Activated CD4-positive, CD25-positive, alpha-beta regulatory T cell treated with anti-CD3 and anti-CD28 coated beads, Interleukin-2, amount 50 U/mL, for 16 hours (primary cell): Measurements from ENCODE around the gene SCYL2.
"Not testable (repeated sequence)": the region's sequence is repeated elsewhere in the genome, so short reads cannot be mapped to it uniquely, and the experiment has no call there.

Experiments used
- DNase-seq: peaks from one replicate; pipeline ENCODE4 v3.0.0-alpha.2; 2020; ENCODE audit warnings: low read depth, low spot score

Gene SCYL2

DNA sequence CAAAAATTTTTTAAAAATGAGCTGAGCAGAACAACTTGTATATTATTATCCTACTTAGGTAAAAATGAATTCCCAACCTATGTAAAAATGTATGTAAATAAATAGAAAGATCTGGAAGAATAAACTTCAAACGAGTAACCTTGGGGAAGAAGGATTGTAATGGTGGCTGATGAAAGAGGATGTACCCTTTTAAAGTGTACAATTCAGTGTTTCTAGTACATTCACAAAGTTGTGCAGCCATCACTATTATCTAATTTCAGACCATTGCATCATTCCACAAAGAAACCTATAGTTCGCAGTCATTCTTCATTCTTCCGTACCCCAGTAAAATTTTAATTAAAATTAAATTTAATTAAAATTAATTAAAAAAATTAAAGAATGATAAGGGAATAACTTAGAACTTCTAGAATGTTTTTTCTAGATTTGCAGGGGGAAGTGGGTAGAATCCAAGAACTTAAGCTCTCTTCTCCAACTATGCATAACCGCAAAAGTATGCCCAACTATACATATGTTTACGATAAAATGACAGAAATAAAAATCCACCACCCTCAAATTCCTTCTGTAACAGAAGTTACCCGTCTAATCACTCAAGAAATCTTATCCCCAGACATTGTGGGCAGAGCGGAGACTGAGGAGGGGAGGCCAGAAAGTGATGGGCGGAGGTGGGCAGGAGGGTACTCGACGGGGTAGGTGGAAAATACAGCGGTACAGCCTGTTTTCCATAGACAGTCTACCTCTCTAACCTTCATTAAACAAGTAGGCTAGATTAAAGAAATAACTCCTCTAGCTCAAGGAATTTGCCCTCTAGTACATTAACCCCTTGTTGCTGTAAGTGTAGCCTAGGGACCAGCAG, 1.0 kb upstream of the SCYL2 start:
- no peak for DNase-seq

DNA sequence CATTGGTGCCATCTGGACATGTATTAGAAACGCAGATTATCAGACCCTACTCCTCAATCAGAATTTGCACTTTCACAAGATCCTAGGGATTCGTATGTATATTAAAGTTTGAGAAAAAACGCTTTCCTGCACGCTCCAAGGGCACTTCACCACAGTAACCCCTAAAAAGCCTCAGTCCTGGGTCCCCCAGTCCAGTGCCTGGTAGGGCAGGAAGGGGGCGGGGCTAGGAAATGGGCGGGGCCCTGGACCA, 467 bp upstream of the SCYL2 start:
- peak; percentile 84 for DNase-seq

DNA sequence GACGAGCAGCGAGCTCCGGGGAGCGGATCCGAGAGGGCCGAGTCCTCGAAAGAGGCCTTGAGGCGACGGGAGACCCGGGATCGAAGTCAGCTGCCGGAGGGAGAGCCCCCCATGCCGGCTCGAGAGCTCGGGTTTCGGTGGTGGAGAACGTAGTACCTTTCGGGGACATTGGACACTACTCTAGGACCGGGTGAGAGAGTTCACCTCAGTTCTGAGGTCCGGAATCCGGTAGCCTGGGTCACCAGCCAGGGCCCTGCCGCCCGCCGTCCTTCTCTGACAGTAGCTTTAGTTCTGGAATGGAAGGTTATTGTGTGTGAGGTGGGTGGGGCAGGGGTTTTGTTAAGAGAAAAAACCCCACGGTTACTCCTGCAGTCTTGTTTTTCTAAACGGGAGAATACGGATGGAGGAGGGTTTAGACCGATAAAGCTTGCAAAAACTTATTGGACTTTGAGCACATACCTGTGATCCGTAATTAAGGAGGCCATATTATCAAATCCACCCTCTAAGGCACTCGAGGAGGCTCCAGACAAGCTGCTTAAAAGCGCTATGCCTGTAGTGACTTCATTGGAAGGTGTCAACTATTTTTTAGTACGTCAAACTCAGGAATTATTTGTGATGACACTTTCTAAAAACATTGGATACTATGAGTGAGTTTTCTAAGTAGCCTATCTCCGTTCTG, 765 bp downstream of the SCYL2 start:
- DNase-seq, result no peak

DNA sequence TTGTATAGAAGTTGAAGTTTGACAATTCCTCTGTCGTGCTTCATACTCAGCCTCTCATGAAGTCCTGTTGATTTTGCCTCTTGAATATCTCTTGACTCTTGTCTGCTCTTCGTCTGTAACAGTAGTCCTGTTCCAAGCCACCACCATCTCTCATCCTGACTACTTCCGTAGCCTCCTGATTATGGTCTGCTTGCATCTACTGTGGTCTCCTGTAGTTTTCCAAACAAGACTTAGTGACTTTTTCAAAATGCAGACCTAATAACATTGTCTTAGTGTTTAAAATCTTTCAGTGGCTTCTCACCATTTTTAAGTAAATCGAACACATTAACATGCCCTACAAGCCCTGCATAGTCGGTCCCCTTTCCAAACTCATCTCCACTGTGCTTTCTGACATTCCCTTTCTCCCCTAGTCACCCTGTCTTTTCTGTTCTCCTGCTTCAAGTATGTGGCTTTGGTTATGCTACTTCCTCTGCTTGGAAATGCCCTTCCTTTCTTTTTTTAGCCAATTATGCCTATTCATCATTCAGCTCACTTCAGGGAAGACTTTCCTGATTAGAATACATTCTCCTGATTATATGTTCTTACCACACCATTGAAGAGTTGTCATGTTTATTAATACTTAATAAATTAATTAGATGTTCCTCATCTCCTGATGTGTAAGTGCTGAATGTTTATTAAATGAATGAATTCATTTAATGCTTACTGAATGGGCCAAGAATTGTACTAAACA, 2.0 kb downstream of the SCYL2 start:
- no peak for DNase-seq

DNA sequence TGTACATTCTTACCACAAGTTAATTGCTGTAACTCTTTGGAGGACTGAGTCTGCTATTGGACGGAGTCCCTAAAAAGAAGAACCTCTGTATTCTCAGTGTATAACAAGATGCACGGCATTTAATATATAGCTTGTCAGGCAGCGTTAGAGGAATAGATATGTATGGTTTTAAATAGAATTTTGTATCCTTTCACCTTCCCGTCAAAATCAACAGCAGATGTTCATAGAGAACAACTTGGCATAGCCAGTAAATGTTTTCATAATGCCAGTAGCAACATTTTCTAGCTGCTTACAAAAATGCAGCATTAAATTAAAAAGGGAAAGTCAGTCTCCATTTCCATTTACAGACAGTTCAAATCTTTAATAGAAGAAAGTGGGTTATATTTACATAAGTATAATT, 6.8 kb downstream of the SCYL2 start:
- DNase-seq, result no peak

DNA sequence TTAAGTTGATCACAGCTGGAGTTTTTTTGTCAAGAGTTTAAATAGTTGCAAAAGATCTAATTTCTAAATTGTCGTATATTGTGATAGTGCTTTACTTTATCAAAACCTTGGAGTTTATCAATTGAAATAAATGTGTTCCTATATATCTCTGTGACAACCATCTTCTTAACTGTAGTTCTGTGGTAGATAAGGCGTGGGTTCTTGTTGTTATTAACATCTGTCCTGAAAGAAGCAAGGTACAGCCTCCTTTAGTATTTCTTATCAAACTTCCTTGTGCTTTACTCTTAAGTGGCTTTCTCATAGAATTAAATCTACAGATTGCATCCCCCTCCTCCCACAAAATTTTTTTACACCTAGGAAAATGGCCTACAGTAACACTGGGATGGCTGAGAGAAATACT, 7.3 kb downstream of the SCYL2 start:
- DNase-seq, result no peak

DNA sequence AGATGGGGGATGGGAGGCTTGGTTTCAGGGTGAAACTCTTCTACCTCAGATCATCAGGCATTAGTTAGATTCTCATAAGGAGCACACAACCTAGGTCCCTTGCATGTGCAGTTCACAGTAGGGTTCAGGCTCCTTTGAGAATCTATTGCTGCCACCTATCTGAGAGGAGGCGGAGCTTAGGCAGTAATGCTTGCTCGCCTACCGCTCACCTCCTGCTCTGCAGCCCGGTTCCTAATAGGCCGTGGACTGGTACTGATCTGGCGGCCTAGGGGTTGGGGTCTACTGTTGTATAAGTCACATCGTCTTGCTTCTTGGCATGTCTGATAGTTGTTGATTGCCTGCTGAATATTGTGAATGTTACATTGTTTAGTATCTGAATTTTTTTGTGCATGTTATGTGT, 12.2 kb downstream of the SCYL2 start:
- no peak for DNase-seq

DNA sequence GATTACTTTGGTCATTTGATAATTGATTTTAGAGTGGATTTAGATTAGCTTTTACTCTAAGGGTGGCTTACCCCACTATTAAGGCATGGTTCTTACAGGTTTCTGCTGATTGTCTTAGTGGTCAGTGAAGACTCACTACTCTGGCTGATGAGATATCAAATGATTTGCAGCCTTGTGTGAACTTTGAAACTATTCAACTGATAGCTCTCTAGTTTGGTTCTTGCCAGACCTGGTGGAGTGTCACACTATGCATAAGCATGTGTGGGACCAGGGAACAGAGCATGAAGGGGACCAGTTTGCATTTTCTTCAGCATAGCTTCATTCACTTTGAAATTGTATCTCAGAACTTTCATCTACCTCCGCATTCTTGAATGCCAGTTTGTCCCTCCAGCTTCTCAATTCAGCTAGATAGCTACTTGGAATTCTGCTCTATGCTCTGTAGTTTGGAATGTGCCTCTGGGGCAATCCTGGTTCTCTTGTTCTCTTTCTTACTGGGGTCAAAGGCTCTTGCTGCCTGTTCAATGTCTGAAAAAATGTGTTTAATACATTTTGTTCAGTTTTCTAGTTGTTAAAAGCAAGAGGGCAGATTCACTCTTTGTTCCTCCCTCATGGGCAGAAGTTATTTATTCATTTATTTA, 12.7 kb downstream of the SCYL2 start:
- DNase-seq, result no peak

DNA sequence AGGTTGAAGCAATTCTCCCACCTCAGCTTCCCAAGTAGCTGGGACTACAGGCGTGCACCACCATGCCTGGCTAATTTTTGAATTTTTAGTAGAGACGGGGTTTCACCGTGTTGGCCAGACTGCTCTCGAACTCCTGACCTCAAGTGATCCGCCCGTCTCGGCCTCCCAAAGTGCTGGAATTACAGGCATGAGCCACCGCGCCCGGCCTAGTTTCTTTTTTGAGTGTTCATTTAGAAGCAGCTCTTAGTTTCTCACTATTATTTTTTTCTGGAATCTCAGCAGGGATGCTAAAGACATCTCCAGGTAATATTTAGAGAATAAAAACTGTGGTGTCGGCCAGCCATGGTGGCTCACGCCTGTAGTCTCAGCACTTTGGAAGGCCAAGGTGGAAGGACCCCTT, 17.6 kb downstream of the SCYL2 start:
- DNase-seq, result not testable (repeated sequence)

DNA sequence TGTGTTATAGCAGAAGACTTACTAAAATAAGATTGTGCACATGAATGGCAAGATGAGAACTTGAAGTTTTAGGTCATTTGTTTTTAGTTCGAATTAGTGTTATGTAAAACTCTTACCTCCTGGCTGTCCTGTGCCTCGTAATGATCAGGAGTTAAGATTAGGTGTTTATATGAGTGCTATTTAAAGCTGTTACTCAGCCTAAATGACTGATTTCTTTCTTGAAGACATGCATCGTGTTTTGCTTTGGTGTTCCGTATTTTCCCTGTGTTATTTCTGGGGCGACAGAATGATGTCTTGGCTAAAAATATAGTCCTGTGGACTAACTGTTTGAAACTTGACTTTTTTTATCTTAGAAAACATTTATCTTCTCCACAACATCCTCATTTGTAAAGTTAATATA, 22.1 kb downstream of the SCYL2 start:
- DNase-seq, result no peak

DNA sequence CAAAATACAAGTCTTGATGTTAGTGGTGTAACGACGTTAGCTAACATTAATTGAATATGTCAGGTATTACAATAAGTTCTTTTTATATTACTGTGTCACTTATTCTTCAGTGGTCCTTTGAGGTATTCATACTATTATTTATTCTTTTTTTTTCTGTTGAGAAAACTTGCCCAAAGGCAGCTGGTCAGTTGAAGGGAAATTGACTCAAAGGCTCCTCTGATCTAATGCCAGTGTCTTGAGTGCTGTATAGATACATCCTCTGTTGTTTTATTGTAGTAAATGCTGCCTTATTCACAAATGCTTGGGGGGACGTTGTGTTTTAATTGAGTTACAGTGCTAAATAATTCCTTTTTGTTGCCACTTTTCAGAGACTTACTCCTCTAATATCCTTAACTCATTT, 23.0 kb downstream of the SCYL2 start:
- no peak for DNase-seq

DNA sequence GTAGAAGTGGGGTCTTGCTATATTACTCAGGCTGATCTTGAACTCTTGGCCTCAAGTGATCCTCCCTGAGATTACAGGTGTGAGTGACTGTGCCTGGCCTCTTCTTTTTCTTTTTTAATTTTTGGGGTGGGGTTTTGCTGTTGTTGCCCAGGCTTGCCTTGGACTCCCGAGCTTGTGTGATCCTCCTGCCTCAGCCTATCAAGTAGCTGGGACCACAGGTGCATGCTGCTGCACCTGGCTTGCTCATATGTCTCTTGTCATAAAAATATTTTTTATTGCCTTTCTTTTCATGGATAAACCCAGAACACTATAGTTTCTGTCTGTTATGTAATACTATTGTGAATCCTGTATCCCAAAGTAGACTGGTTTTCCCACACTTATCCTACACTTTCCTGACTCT, 26.0 kb downstream of the SCYL2 start:
- DNase-seq, result no peak

DNA sequence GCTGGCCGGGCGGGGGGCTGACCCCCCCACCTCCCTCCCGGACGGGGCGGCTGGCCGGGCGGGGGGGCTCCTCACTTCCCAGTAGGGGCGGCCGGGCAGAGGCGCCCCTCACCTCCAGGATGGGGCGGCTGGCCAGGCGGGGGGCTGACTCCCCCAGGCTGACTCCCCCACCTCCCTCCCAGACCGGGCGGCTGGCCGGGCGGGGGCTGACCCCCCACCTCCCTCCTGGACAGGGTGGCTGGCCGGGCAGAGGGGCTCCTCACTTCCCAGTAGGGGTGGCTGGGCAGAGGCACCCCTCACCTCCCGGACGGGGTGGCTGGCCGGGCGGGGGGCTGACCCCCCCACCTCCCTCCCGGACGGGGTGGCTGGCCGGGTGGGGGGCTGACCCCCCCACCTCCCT, 27.4 kb downstream of the SCYL2 start:
- not testable (repeated sequence) for DNase-seq

DNA sequence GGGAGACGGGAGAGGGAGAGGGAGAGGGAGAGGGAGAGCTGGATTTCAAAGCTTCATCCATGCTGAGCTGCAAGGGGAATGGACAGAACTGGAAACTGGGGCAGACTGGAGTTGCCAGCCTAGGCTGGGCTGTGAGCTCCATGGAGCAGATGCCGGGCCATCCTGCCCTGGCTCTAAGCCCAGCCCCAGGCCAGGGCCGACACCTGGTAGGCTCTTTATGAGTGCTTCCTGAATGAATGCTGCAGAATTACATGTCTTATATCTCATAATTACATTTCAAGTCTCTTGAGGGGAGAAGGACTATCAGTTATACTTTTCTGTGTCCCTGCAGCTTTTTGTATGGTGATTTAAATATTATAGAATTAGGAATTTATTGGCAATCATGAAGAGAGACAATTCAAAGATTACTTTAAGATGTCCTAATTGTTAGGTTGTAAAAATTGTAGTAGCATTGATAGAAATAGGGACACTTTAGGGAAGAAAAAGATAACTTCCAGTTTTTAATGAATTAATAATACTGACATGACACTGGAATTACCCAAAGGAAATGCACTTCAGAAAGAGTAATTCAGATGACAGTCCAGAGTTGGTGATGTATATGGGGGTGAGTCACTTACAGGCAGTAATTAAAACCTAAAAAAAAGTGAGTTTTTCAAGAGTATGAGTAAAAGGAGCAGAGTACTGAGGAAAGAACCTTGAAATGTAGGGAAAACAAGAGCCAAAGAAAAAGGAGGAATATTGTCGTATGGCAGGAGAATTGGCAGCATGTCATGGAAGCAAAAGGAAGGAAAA, 29.0 kb downstream of the SCYL2 start:
- DNase-seq, result no peak

DNA sequence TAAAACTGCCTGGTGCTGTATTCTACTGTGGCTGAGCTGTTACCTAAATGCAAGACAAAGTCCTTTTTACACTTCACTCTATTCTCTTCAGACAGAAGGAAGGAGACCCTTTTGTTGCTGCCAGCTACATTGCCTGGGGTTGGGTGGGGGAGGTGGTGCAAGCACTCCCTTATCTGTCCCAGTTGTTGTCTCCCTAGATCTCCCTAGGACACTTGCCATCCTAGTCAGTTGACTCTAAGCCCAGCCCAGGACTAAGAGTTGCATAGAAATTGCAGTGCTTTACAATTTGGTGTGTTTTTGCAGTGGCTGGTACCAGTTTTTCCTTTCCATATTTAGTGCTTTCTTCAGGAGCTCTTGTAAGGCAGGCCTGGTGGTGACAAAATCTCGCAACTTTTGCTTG, 35.1 kb downstream of the SCYL2 start:
- no peak for DNase-seq

DNA sequence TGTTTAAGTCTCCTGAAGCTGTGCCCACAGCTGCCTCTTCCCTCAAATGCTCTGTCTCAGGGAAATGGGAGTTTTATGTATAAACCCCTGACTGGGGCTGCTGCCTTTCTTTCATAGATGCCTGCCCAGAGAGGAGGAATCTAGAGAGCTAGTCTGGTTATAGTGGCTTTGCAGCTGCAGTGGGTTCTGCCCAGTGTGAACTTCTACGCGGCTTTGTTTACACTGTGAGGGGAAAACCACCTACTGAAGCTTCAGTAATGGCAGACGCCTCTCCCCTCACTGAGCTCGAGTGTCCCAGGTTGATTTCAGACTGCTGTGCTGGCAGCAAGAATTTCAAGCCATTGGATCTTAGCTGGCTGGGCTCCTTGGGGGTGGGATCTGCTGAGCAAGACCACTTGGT, 36.9 kb downstream of the SCYL2 start:
- DNase-seq, result no peak

DNA sequence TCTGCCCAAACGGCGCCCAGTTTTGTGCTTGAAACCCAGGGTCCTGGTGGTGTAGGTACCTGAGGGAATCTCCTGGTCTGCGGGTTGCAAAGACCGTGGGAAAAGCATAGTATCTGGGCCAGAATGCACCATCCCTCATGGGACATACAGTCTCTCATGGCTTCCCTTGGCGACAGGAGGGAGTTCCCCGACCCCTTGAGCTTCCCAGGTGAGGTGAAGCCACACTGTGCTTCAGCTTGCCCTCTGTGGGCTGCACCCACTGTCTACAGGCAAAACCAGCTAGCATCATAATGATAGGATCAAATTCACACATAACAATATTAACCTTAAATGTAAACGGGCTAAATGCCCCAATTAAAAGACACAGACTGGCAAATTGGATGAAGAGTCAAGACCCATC, 37.4 kb downstream of the SCYL2 start:
- not testable (repeated sequence) for DNase-seq

DNA sequence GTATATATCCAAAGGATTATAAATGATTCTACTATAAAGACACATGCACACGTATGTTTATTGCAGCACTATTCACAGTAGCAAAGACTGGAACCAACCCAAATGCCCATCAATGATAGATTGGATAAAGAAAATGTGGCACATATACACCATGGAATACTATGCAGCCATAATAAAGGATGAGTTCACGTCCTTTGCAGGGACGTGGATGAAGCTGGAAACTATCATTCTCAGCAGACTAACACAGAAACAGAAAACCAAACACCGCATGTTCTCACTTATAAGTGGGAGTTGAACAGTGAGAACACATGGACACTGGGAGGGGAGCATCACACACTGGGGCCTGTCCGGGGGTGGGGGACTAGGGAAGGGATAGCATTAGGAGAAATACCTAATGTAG, 41.2 kb downstream of the SCYL2 start:
- DNase-seq, result not testable (repeated sequence)

DNA sequence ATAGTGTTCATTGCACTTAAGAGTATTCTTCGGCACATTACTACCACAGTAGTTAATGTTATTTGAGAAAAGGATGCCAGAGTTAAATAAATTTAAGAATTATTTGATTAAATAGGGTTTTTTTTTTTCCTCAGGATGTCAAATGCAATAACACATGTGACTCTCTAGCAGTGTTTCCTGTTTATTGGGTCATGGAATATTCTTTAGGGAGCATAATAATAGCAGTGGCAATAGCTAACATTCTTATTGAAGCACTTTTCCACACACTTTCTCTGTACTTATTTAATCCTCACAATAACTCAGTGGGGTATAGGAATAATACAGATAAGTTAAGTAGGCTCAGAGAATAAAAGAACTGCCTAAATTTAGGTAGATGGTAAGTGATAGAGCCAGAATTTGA, 44.3 kb downstream of the SCYL2 start:
- no peak for DNase-seq

DNA sequence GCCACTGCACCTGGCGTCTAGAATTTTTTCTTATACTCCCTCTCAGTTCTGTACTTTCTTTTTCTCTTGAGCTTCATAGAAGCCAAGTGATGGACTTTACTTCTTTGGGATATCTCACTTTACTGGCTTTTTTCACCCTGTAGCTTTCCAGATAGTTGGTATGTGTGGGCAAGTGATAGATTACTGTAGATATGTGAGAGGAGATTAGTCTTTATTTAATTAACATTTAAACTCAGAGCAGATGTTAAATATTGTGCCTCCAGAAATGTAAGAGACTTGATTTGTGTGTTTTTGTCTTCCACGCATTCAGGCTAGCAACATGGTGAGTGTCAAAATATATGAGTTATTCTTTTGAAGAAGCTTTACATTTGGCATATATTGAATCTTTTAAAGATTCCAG, 50.4 kb downstream of the SCYL2 start:
- DNase-seq, result no peak

DNA sequence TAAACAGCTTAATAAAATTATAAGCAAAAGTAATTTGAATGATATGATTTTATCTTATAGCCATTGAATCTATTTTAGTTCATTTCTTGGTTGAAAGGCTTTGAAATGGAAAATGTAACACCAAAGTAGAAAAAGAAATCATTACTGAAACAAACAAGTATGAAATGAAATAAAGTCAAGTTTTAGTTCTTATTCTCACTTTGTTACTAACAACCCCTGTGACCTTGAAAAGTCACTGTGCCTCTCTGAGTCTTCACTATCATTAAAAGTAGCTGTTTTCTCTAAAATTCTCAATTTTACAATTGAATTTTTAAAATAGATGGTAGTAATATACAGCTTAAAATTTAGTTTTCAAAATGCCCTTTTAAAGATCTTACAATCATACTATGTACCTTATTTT, 57.5 kb downstream of the SCYL2 start:
- no peak for DNase-seq

DNA sequence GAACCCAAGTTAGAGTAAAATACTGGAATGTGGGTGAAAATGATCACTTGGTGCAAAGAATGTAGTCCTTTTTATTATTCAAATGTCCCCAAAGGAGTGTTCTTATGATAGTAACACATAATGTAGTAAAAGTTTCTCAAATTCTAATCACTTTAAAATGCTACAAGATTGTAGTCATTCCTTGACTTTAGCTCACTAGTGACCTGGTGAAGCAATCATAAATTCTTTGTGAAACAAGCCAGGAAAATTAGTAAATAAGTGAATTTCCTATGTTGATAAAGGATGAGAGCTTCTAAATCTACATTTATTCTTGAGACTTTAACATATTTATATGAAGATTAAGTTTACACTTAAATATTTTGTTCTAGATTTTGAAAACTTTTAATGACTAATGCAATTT, 59.2 kb downstream of the SCYL2 start:
- DNase-seq, result no peak
